GM19035 (cell line): Measurements from ENCODE around the gene ZSCAN12.

Experiments
- ATAC-seq: cut with Tn5 transposase; IDR thresholded peaks from one replicate; pipeline ENCODE4 v1.9.1; 2021; ENCODE audit not compliant: unreplicated experiment

The ZSCAN12 gene

DNA sequence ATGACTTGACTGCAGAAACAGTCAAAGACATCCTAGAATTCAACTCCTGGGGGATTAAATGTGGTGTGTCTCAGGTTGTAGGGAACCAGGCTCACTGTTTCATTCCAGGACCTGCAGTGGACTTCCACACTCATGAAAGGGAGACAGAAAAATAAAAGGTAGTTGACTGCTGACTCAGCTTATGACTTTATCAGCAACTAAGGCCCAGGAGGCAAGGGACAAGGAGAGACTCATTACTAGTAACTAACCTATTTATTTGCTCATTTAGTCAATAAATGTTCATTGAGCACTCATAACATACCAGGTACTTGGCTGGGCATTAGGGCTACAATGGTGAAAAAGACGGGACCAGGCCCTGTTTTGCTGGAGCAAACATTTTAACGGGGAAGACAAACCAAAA lies 66.5 kb downstream of the ZSCAN12 start:
- ATAC-seq: no peak

- ATAC-seq: no peak
Measured at GRCh38 chr6:28330041-28330440, 69.5 kb downstream of the ZSCAN12 start.
